GM23338 (cell line): ENCODE data around the gene IDH3B. TPM values are rescaled to one million over a fixed set of nuclear protein-coding genes. Genes with fewer than 3 reads are reported as not detected.

Source experiments
- ATAC-seq: fragments of 200-7000 bp; cut with Tn5 transposase; 3 replicates; pipeline ENCODE4 v1.9.1; 2020
- DNase-seq: peaks from one replicate; pipeline ENCODE4 v3.0.0-alpha.2; 2015; ENCODE audit warnings: low spot score
- H2AFZ ChIP-seq: fragments of 200-600 bp; sonication (generic); 2 replicates; pipeline ENCODE4 v1.8.0; 2016; ENCODE audit warnings: antibody characterized with exemption, mild to moderate bottlenecking, moderate library complexity
- H3F3A ChIP-seq: fragments of 200-600 bp; sonication (generic); replicated peaks from 2 replicates; pipeline ENCODE4 v1.8.0; 2017; ENCODE audit warnings: antibody characterized with exemption, mixed run types, low read depth
- H3K27ac ChIP-seq: fragments of 200-600 bp; sonication (generic); 2 replicates; pipeline ENCODE4 v1.6.1; 2016; ENCODE audit warnings: low read depth
- H3K27me3 ChIP-seq: fragments of 200-600 bp; sonication (generic); 2 replicates; pipeline ENCODE4 v1.8.0; 2016; ENCODE audit warnings: mild to moderate bottlenecking, mixed run types, moderate library complexity; ENCODE audit not compliant: insufficient read depth
- H3K36me3 ChIP-seq: fragments of 200-600 bp; sonication (generic); 2 replicates; pipeline ENCODE4 v1.8.0; 2016; ENCODE audit warnings: mild to moderate bottlenecking; ENCODE audit not compliant: insufficient read depth
- H3K4me1 ChIP-seq: fragments of 200-600 bp; sonication (generic); 2 replicates; pipeline ENCODE4 v1.8.0; 2016; ENCODE audit warnings: mild to moderate bottlenecking, moderate library complexity; ENCODE audit not compliant: insufficient read depth
- H3K4me2 ChIP-seq: fragments of 200-600 bp; sonication (generic); 2 replicates; pipeline ENCODE4 v1.7.1; 2017; ENCODE audit warnings: mixed run types
- H3K4me3 ChIP-seq: fragments of 200-600 bp; sonication (generic); 2 replicates; pipeline ENCODE4 v1.6.1; 2016; ENCODE audit warnings: mixed run types
- H3K79me2 ChIP-seq: fragments of 200-600 bp; sonication (generic); replicated peaks from 2 replicates; pipeline ENCODE4 v1.8.0; 2017; ENCODE audit warnings: mild to moderate bottlenecking; ENCODE audit not compliant: insufficient read depth
- H3K9me2 ChIP-seq: fragments of 200-600 bp; sonication (generic); 2 replicates; pipeline ENCODE4 v1.8.0; 2017; ENCODE audit not compliant: insufficient read depth
- H4K20me1 ChIP-seq: fragments of 200-600 bp; sonication (generic); replicated peaks from 2 replicates; pipeline ENCODE4 v1.8.0; 2017; ENCODE audit warnings: mild to moderate bottlenecking; ENCODE audit not compliant: insufficient read depth
- H3K27ac Mint-ChIP-seq: 2 replicates; pipeline ENCODE4 v1.8.0; 2020; ENCODE audit warnings: inconsistent platforms, mild to moderate bottlenecking, moderate library complexity, mixed read lengths
- H3K27me3 Mint-ChIP-seq: 3 replicates; pipeline ENCODE4 v1.8.0; 2022; ENCODE audit warnings: low read depth, mild to moderate bottlenecking, moderate library complexity, mixed read lengths, inconsistent platforms; ENCODE audit not compliant: insufficient read depth, poor library complexity
- H3K36me3 Mint-ChIP-seq: 3 replicates; pipeline ENCODE4 v1.8.0; 2021; ENCODE audit warnings: low read depth, mild to moderate bottlenecking, inconsistent platforms, moderate library complexity, mixed read lengths
- H3K4me1 Mint-ChIP-seq: 3 replicates; pipeline ENCODE4 v1.8.0; 2020; ENCODE audit warnings: mild to moderate bottlenecking, inconsistent platforms, mixed read lengths
- H3K4me3 Mint-ChIP-seq: 3 replicates; pipeline ENCODE4 v1.8.0; 2021; ENCODE audit warnings: moderate library complexity, mild to moderate bottlenecking, inconsistent platforms, mixed read lengths
- H3K9me3 Mint-ChIP-seq: 3 replicates; pipeline ENCODE4 v1.8.0; 2020; ENCODE audit warnings: moderate library complexity, mild to moderate bottlenecking, inconsistent platforms, mixed read lengths
- CREB1 ChIP-seq: fragments of 250-450 bp; sonication (Bioruptor Pico); IDR thresholded peaks from 2 replicates; pipeline ENCODE4 v1.5.0; 2020; ENCODE audit warnings: low read depth, mild to moderate bottlenecking, moderate library complexity
- EZH2 ChIP-seq: fragments of 200-600 bp; sonication (generic); IDR thresholded peaks from one replicate; pipeline ENCODE4 v1.8.0; 2017; ENCODE audit warnings: antibody characterized with exemption, mild to moderate bottlenecking, low read depth; ENCODE audit not compliant: unreplicated experiment
- EZH2phosphoT487 ChIP-seq: fragments of 200-600 bp; sonication (generic); IDR thresholded peaks from one replicate; pipeline ENCODE4 v1.8.1; 2018; ENCODE audit warnings: antibody characterized with exemption; ENCODE audit not compliant: unreplicated experiment
- JUNB ChIP-seq: IDR thresholded peaks from one replicate; pipeline ENCODE4 v1.6.1; 2016; ENCODE audit warnings: antibody characterized with exemption; ENCODE audit not compliant: unreplicated experiment
- NANOG ChIP-seq: IDR thresholded peaks from 2 replicates; pipeline ENCODE4 v1.6.1; 2016; ENCODE audit warnings: antibody characterized with exemption, borderline replicate concordance
- POLR2AphosphoS5 ChIP-seq: IDR thresholded peaks from 2 replicates; pipeline ENCODE4 v1.6.1; 2016; ENCODE audit warnings: antibody characterized with exemption, low read depth
- STAT1 ChIP-seq: IDR thresholded peaks from one replicate; pipeline ENCODE4 v1.6.1; 2016; ENCODE audit warnings: antibody characterized with exemption; ENCODE audit not compliant: unreplicated experiment
- ZNF114 ChIP-seq: fragments of 250-450 bp; sonication (Bioruptor Pico); IDR thresholded peaks from 2 replicates; pipeline ENCODE4 v1.5.0; 2020; ENCODE audit warnings: mild to moderate bottlenecking, moderate library complexity
- ZNF331 ChIP-seq: fragments of 250-450 bp; sonication (Bioruptor Pico); IDR thresholded peaks from 2 replicates; pipeline ENCODE4 v1.5.0; 2020; ENCODE audit warnings: low read depth, mild to moderate bottlenecking, moderate library complexity
- ZNF462 ChIP-seq: fragments of 250-450 bp; sonication (Bioruptor Pico); IDR thresholded peaks from 2 replicates; pipeline ENCODE4 v1.5.0; 2020; ENCODE audit warnings: mild to moderate bottlenecking, moderate library complexity
- polyA plus RNA-seq: library from polyadenylated mRNA; unstranded; fragments of >200 nt; fragmentation: Nextera tagmentation; extraction: Ambion mirVana; gene quantifications from 2 replicates; pipeline ENCODE4 v1.2.1, GENCODE V29; 2016
- total RNA-seq: library from RNA; depleted of rRNA; stranded (reverse); fragments of >200 nt; shearing (Covaris generic); gene quantifications from 2 replicates; pipeline ENCODE4 v1.2.3, GENCODE V29; 2014
- TF ChIP-seq, protein P1 (sequence below), 2 experiments: fragments of 200-600 bp in 1 of 2; sonication (generic) in 1 of 2; conservative IDR thresholded peaks; 2 replicates each; pipeline versions ENCODE4 v1.5.1 to v1.6.1; 2016 to 2017; ENCODE audit warnings: antibody characterized with exemption in 2 of 2, low read depth in 2 of 2, mild to moderate bottlenecking in 2 of 2, moderate library complexity in 1 of 2
- TF ChIP-seq, protein P2 (sequence below): IDR thresholded peaks from one replicate; pipeline ENCODE4 v1.6.1; 2018; ENCODE audit warnings: antibody characterized with exemption; ENCODE audit not compliant: unreplicated experiment
- TF ChIP-seq, protein P3 (sequence below): IDR thresholded peaks from 2 replicates; pipeline ENCODE4 v1.6.1; 2016; ENCODE audit warnings: antibody characterized with exemption

The IDH3B gene
- total and polyA plus RNA-seq, 2 experiments from 2014 or later = 87.1 to 126 TPM

GRCh38 chr20:2652724-2653555, 11.1 kb downstream of the IDH3B start:
- no peak overlapping the region for H2AFZ ChIP-seq

More at GRCh38 chr20:2652724-2653555, 11.1 kb downstream of the IDH3B start:
- ATAC-seq (peak; percentile 53), DNase-seq (peak; percentile 37)
- peaks cover 47% of the 10 kb centered on the region for H4K20me1 ChIP-seq
- H3K27ac Mint-ChIP-seq = peak overlapping the region; percentile 86
- H3K27ac ChIP-seq = peak overlapping the region; percentile 85
- TF ChIP-seq ZNF331 (CRISPR knock-in tag) = no peak
- no peak for TF ChIP-seq ZNF114 (CRISPR knock-in tag)
- no peak for TF ChIP-seq EZH2
- TF ChIP-seq NANOG = no peak
- TF ChIP-seq, protein P1, sequence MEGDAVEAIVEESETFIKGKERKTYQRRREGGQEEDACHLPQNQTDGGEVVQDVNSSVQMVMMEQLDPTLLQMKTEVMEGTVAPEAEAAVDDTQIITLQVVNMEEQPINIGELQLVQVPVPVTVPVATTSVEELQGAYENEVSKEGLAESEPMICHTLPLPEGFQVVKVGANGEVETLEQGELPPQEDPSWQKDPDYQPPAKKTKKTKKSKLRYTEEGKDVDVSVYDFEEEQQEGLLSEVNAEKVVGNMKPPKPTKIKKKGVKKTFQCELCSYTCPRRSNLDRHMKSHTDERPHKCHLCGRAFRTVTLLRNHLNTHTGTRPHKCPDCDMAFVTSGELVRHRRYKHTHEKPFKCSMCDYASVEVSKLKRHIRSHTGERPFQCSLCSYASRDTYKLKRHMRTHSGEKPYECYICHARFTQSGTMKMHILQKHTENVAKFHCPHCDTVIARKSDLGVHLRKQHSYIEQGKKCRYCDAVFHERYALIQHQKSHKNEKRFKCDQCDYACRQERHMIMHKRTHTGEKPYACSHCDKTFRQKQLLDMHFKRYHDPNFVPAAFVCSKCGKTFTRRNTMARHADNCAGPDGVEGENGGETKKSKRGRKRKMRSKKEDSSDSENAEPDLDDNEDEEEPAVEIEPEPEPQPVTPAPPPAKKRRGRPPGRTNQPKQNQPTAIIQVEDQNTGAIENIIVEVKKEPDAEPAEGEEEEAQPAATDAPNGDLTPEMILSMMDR (conservative IDR thresholded peaks at IDR 0.05; ENCODE audit: low read depth in 2 of 2) = no peak
- TF ChIP-seq CREB1 (CRISPR knock-in tag) = no peak
- TF ChIP-seq JUNB = no peak
- no peak for TF ChIP-seq EZH2phosphoT487
- TF ChIP-seq ZNF462 (CRISPR knock-in tag) = no peak
- TF ChIP-seq STAT1 = no peak
- TF ChIP-seq, protein P2, sequence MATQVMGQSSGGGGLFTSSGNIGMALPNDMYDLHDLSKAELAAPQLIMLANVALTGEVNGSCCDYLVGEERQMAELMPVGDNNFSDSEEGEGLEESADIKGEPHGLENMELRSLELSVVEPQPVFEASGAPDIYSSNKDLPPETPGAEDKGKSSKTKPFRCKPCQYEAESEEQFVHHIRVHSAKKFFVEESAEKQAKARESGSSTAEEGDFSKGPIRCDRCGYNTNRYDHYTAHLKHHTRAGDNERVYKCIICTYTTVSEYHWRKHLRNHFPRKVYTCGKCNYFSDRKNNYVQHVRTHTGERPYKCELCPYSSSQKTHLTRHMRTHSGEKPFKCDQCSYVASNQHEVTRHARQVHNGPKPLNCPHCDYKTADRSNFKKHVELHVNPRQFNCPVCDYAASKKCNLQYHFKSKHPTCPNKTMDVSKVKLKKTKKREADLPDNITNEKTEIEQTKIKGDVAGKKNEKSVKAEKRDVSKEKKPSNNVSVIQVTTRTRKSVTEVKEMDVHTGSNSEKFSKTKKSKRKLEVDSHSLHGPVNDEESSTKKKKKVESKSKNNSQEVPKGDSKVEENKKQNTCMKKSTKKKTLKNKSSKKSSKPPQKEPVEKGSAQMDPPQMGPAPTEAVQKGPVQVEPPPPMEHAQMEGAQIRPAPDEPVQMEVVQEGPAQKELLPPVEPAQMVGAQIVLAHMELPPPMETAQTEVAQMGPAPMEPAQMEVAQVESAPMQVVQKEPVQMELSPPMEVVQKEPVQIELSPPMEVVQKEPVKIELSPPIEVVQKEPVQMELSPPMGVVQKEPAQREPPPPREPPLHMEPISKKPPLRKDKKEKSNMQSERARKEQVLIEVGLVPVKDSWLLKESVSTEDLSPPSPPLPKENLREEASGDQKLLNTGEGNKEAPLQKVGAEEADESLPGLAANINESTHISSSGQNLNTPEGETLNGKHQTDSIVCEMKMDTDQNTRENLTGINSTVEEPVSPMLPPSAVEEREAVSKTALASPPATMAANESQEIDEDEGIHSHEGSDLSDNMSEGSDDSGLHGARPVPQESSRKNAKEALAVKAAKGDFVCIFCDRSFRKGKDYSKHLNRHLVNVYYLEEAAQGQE = no peak
- no peak; the same call in 1 of the 2 replicates for TF ChIP-seq POLR2AphosphoS5
- TF ChIP-seq, protein P3, sequence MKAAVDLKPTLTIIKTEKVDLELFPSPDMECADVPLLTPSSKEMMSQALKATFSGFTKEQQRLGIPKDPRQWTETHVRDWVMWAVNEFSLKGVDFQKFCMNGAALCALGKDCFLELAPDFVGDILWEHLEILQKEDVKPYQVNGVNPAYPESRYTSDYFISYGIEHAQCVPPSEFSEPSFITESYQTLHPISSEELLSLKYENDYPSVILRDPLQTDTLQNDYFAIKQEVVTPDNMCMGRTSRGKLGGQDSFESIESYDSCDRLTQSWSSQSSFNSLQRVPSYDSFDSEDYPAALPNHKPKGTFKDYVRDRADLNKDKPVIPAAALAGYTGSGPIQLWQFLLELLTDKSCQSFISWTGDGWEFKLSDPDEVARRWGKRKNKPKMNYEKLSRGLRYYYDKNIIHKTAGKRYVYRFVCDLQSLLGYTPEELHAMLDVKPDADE = no peak
- peaks cover 49% of the 10 kb centered on the region for H3F3A ChIP-seq
- no peaks in the 10 kb centered on the region for H3K27me3 ChIP-seq
- H3K36me3 ChIP-seq = peaks cover 47% of the 10 kb centered on the region
- H3K9me3 Mint-ChIP-seq = peaks cover 4% of the 10 kb centered on the region; the same call in 2 of the 3 replicates
- no peaks in the 10 kb centered on the region for H3K9me2 ChIP-seq
- H3K4me3 Mint-ChIP-seq = peak overlapping the region; percentile 94
- peak overlapping the region; percentile 99 for H3K4me3 ChIP-seq
- peaks cover 48% of the 10 kb centered on the region for H3K79me2 ChIP-seq
- H3K27me3 Mint-ChIP-seq = peaks cover 22% of the 10 kb centered on the region
- H3K4me2 ChIP-seq = peak overlapping the region; percentile 100
- peaks cover 54% of the 10 kb centered on the region for H3K36me3 Mint-ChIP-seq
- peaks cover 15% of the 10 kb centered on the region for H3K4me1 ChIP-seq
- peaks cover 20% of the 10 kb centered on the region for H3K4me1 Mint-ChIP-seq
